DMS53 (cell line): ENCODE data around the gene WDR41.
A peak's percentile ranks its signal among the peaks of the same experiment; 100 is the strongest.
"Not testable (repeated sequence)": the region's sequence is repeated elsewhere in the genome, so short reads cannot be mapped to it uniquely, and the experiment has no call there.

Experiments
- DNase-seq: peaks from one replicate; lab custom pipeline; 2025; lab: John Stamatoyannopoulos, UW

The WDR41 gene

DNA sequence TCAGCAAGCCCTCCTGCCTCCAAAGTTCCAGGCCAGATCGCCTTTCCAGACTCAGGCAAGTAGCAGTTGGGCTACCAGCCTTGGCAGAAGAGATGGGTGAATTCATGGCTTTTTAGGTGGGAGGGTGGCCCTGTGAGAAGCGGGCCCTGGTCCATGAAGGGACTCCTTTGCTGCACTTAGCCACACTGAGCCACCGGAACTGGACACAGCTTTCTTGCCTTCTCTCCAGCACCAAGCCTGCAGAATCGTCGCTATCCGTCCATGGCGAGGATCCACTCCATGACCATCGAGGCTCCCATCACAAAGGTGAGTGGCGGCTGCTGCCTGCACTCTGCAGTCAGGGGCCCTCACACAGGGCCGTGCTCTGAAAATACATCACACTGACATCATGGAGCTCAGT is 85.0 kb downstream of the WDR41 start:
- DNase-seq = no peak

DNA sequence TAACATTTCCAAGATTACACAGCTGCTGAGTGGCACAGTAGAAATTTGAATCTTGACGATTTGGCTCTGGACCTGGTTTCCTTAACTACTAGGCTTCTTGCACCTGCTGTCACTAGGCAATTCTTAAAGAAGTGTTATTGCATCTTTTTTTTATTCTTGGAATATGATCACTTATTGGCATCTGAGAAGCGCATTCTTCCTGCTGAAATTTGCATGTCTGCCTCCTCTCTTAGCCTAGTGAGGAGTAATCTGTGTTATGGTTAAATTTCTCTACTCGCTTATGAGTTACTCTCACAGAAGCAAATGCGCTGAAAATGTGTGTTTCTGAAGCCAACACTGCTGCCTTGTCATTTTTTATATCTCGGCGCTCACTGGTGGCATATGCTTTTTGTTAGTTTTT is 89.3 kb downstream of the WDR41 start:
- DNase-seq = no peak

DNA sequence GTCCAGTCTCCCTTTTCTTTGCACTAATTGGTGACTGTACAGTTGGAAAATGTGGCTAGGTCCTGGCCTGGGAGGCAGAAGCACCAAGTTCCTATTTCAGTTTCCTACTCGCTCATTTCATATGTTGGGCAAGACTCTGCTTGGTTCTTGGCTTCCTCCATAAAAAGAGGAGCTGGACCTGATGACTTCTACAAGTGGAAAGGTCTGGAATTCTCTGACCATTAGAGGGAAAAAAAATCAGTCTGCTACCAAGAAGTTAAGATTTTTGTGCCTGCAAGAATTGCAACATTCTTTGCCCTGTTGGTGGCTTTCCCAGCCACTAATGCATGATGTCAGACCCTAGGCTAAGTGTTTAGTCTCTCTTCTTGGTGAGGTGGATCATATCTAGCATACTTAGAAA is 91.5 kb downstream of the WDR41 start:
- no peak for DNase-seq

DNA sequence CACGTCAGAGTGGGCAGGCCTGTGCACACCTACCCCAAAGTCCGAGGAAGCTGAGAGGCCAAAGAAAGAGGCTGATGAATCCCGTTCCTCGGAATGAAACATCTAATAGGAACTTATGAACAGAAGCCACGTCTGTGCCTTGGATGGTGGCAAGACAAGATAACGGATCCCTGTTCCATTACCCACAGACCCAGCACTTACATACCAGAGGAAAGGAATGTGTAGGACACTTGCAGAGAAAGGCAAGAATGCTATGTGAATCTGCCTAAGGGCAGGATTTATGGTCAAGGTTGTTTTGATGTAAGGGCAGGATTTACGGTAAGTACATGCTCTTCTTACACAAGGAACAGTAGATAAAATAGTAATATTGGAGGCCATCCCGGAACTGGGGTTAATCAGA is 93.2 kb downstream of the WDR41 start:
- DNase-seq = no peak

DNA sequence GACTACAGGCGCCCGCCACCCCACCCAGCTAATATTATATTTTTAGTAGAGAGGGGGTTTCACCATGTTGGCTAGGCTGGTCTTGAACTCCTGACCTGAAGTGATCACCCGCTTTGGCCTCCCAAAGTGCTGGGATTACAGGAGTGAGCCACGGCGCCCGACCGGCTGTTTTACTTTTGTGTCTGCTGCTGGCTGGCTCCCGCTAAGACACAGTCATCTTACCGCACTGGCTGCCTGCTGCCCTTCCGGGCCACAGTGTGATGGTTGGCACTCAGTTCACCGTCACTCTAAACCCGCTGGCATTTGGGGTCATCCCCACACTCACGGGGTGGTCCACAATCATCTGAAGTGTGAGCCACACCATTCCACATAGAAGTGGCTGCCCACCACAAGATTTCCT is 93.7 kb downstream of the WDR41 start:
- no peak for DNase-seq

DNA sequence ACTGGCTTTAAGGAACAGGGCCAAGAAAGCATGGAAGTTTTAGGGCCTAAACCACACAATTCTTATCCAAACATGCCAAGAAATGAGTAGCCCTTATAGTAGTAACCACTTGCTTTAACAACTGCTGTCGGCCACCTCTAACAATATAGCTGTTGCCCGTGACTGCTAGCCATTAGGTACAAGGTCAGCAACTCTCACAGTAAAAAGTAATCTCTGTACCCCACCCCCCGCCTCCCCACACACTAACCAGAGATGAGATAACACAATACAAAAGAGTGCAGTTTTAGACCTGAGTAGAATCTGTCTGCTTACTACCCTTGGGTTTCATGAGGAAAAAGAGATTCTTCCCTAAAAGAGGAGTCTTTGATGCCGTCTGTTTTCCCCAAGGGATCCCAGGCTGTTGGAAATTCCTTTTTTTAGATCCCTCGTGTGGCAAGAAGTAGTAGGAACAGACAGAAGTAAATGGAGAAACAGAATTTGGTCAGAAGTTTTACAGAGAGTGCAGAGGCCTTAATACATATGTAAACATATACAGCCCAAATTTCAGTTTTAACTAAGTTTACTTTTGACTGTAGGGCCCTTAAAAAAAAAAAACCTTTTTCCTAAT is 94.3 kb downstream of the WDR41 start:
- DNase-seq = no peak

DNA sequence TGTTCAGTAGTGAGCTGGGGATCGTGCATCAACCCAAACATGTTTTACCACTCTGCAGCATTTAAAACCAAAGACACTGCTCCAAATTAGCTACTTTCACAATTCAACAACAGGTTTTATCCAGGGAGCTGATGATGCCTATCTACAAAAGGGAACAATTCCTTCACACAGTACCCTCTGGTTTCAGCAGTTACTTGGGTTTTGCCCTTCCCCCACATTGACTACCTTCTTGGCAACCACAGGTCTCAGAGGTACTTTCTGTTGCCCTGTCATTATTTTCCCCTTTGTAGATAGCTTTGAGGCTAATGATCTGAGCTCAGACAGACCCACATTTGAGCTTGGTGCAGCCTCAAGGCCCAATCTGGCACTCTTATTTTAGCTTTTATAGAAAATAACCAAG is 96.1 kb downstream of the WDR41 start:
- DNase-seq = no peak

DNA sequence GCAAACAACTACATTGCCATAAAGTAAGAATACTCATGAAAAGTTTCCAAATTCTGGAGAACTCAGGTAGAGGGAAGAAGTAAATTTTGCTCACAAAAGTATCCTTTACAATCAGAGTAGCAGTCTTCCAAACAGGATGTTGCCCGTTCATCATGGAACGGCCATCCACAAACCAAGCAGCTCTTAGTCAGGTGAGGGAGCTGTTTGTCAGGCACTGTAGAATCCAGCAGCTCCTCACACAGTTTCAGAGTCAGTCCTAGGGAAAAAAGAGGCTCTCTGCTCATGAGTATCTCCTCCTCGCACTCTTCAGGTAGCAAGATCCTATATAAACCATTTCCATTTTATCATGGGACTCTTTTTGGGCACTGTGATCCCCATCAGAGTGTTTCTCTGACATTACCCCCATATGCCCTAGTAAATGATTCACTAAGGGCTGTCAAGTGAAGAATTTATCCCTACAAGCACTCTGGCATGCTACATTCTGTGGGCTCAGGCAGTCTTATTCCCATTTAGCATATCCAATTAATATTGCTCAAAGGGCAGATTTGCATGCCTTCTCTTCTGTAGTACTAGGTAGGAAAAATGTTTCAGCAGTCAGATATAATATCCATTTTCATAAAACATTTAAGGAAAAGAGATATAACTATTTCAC is 97.9 kb downstream of the WDR41 start:
- peak; percentile 63 for DNase-seq

DNA sequence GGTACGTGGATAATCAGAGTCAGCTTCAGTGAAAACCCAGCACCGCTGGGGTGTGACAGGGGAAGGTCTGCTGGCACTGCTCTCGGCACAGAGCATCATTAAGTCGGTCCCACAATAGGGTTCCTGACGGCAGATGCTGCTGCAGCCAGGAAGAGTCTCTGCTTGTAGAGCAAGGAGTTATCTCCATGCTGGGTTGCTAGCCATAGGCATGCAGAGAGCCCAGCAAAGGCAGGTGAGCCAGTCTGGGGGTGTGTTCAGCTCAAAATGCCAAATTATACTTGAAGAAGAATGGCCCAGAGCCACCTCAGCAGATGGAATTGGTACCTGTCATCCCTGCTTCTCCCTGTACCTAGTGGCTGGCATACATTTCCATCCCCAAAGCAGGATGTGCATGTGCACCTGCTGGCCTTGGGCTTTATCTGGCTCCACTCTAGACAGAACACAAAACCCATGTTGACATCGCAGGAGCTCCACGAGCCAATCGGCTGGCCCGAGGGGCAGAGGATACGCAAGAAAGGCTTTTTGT is 100.8 kb downstream of the WDR41 start:
- DNase-seq = no peak

DNA sequence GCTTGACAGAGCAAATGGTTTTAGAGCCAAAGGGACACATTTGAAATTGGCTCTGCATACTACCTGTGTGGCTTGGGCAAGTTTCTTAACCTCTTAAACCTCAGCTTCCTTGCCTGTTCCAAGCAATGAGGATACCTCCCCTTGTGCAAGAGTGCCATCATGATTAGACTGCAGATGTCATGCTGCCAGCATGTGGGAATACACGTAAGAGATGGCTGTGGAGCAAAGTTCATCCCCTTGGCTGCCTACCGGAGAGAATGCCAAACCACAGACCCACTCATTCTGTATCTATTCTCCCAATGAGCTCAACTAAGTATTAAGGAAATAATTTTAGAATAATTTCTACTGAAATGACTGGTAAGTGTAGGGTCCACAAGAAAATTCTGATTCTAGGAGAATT is 101.3 kb downstream of the WDR41 start:
- no peak for DNase-seq

DNA sequence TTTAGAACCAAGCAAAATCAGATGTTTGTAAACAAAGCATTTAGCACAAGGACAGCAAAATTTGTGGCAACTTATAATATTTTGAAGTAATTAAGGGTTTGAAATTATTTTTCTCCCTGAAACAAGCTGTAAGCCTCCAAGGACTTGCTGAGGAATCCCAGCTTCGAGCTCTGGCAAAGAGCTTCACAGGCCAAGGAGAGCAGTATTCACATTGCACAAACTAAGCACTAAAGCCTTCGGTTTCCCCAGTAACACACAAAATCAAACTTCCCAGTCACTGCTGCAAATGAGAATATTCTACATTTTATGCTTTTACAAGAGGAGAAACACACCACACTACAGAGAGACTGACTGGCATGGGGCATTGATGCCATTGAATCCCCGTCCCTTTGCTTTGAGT is 101.9 kb downstream of the WDR41 start:
- no peak for DNase-seq

DNA sequence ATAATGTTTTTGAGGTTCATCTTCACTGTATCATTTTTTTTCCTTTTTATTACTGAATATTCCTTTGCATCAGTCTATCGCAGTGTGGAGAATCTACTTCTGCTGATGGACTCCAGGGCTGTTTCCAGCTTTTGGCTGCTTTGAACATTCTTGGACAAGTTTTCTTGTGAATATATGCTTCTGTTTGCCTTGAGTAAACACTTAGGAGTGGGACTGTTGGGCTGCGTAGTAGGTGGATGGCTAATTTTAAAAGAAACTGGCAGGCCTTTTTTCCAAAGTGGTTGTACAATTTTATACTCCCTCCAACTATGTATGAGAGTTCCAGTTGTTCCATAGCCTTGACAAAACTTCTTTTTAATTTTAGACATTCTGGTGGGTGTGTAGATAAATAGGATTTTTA is 102.4 kb downstream of the WDR41 start:
- peak; percentile 19 for DNase-seq

DNA sequence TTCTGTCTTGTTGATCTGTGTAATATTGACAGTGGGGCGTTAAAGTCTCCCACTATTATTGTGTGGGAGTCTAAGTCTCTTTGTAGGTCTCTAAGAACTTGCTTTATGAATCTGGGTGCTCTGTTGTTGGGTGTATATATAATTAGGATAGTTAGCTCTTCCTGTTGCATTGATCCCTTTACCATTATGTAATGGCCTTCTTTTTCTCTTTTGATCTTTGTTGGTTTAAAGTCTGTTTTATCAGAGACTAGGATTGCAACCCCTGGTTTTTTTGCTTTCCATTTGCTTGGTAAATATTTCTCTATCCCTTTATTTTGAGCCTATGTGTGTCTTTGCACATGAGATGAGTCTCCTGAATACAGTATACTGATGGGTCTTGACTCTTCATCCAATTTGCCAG is 105.8 kb downstream of the WDR41 start:
- not testable (repeated sequence) for DNase-seq

DNA sequence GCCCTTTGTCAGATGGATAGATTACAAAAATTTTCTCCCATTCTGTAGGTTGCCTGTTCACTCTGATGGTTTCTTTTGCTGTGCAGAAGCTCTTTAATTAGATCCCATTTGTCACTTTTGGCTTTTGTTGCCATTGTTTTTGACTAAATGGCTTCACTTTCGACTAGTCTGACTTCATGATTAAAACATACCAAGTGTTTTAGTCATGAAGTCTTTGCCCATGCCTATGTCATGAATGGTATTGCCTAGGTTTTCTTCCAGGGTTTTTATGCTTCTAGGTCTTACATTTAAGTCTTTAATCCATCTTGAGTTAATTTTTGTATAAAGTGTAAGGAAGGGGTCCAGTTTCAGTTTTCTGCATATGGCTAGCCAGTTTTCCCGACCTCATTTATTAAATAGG is 108.8 kb downstream of the WDR41 start:
- not testable (repeated sequence) for DNase-seq
